ENCODE measurements around the gene FOXP2.
"Not testable (repeated sequence)": the region's sequence is repeated elsewhere in the genome, so short reads cannot be mapped to it uniquely, and the experiment has no call there.

FOXP2 gene

GRCh38 chr7:114606100-114606499 is 191.5 kb downstream of the FOXP2 start:
- no peak for TF ChIP-seq CTCF (IDR thresholded peaks at IDR 0.05; ENCODE audit: low read depth, low read length)
- in situ Hi-C loops (cut with HindIII; ENCODE audit: low sequenced_read_pairs): no loop called here
- H3K4me3 ChIP-seq (ENCODE audit: low read depth, low read length): no peak overlapping the region
- no peak for DNase-seq (ENCODE audit: low read depth, low spot score)

GRCh38 chr7:114608822-114609221 is 194.2 kb downstream of the FOXP2 start:
- in situ Hi-C loops (cut with HindIII; ENCODE audit: low sequenced_read_pairs); DNase-seq (ENCODE audit: low read depth, low spot score); H3K4me3 ChIP-seq (ENCODE audit: low read depth, low read length): not testable (repeated sequence)

- no peak for TF ChIP-seq CTCF (IDR thresholded peaks at IDR 0.05; ENCODE audit: low read depth, low read length)
- H3K4me3 ChIP-seq (ENCODE audit: low read depth, low read length): no peak overlapping the region
- in situ Hi-C loops (cut with HindIII; ENCODE audit: low sequenced_read_pairs): no loop called here
- no peak for DNase-seq (ENCODE audit: low read depth, low spot score)
Observed at GRCh38 chr7:114620208-114620607, 205.6 kb downstream of the FOXP2 start.

- TF ChIP-seq CTCF (IDR thresholded peaks at IDR 0.05; ENCODE audit: low read depth, low read length): no peak
- H3K4me3 ChIP-seq (ENCODE audit: low read depth, low read length): no peak overlapping the region
- no peak for DNase-seq (ENCODE audit: low read depth, low spot score)
- in situ Hi-C loops (cut with HindIII; ENCODE audit: low sequenced_read_pairs): no loop called here
Observed at GRCh38 chr7:114622221-114622620, 207.6 kb downstream of the FOXP2 start.

- no peak for TF ChIP-seq CTCF (IDR thresholded peaks at IDR 0.05; ENCODE audit: low read depth, low read length)
- no peak for DNase-seq (ENCODE audit: low read depth, low spot score)
- in situ Hi-C loops (cut with HindIII; ENCODE audit: low sequenced_read_pairs): no loop called here
- H3K4me3 ChIP-seq (ENCODE audit: low read depth, low read length): no peak overlapping the region
Observed at GRCh38 chr7:114623146-114623545, 208.5 kb downstream of the FOXP2 start.

- no peak for TF ChIP-seq CTCF (IDR thresholded peaks at IDR 0.05; ENCODE audit: low read depth, low read length)
- no peak for DNase-seq (ENCODE audit: low read depth, low spot score)
- H3K4me3 ChIP-seq (ENCODE audit: low read depth, low read length): no peak overlapping the region
- in situ Hi-C loops (cut with HindIII; ENCODE audit: low sequenced_read_pairs): no loop called here
Observed at GRCh38 chr7:114627231-114627630, 212.6 kb downstream of the FOXP2 start.

- in situ Hi-C loops (cut with HindIII; ENCODE audit: low sequenced_read_pairs): no loop called here
Observed at GRCh38 chr7:114628362-114628761, 213.7 kb downstream of the FOXP2 start.

More at GRCh38 chr7:114628362-114628761, 213.7 kb downstream of the FOXP2 start:
- TF ChIP-seq CTCF (IDR thresholded peaks at IDR 0.05; ENCODE audit: low read depth, low read length): no peak
- no peak overlapping the region for H3K4me3 ChIP-seq (ENCODE audit: low read depth, low read length)
- DNase-seq (ENCODE audit: low read depth, low spot score): no peak

All from astrocyte of the spinal cord (primary cell).